Epithelial cell of esophagus (primary cell): ENCODE results near the gene HSPB3.
"Not testable (repeated sequence)": the region's sequence is repeated elsewhere in the genome, so short reads cannot be mapped to it uniquely, and the experiment has no call there.

Source experiments
- DNase-seq: peaks from one replicate; pipeline ENCODE4 v3.0.0; 2010; ENCODE audit warnings: low read depth
- H3K4me3 ChIP-seq: 2 replicates; pipeline ENCODE4 v1.5.1; 2011; ENCODE audit warnings: mild to moderate bottlenecking, low read length, control low read depth
- TF ChIP-seq, protein P1 (sequence below): IDR thresholded peaks from 2 replicates; pipeline ENCODE4 v1.5.1; 2011; ENCODE audit warnings: low read depth, mild to moderate bottlenecking, low read length, control low read depth, inconsistent platforms; ENCODE audit not compliant: insufficient read depth; ENCODE audit errors: missing control alignments

The HSPB3 gene

DNA sequence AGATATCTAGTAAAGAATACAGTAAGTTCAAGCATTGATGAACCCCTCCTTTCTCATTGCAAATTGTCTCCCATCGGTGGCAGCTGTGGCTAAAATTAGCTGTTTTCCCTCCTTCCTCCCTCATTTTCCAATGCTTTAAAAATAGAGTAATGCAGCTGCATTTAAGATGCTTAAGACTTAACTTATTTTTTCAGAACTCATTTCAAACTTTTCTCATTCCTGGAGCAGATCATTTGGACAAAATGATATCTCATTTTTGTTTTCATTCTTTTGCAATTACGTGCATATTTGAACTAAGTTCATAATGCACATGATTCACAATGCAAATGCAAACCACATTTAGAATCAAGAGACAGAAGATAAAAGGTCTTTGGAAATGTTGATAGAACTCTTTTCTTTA is 14.6 kb downstream of the HSPB3 start:
- TF ChIP-seq, protein P1, sequence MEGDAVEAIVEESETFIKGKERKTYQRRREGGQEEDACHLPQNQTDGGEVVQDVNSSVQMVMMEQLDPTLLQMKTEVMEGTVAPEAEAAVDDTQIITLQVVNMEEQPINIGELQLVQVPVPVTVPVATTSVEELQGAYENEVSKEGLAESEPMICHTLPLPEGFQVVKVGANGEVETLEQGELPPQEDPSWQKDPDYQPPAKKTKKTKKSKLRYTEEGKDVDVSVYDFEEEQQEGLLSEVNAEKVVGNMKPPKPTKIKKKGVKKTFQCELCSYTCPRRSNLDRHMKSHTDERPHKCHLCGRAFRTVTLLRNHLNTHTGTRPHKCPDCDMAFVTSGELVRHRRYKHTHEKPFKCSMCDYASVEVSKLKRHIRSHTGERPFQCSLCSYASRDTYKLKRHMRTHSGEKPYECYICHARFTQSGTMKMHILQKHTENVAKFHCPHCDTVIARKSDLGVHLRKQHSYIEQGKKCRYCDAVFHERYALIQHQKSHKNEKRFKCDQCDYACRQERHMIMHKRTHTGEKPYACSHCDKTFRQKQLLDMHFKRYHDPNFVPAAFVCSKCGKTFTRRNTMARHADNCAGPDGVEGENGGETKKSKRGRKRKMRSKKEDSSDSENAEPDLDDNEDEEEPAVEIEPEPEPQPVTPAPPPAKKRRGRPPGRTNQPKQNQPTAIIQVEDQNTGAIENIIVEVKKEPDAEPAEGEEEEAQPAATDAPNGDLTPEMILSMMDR: no peak
- no peak overlapping the region for H3K4me3 ChIP-seq
- DNase-seq: no peak

DNA sequence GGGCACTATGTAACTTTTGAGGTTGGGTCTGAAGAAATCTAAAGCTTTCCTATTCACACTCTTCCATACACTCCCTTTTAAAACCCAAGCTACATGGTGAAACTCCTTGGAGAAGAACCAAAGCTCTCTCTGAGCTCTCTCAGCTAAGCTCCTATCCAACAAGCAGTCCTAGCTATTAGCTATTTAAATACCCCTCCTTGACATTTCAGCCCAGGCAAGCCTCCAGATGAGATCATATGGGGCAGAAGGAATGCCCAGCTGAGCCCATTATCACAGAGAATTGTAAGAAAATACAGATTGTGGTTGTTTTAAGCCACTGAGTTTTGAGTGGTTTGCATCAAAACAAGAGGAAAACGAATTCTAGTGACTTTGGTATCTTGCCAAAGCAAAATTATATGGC is 15.2 kb downstream of the HSPB3 start:
- H3K4me3 ChIP-seq: no peak overlapping the region
- TF ChIP-seq, protein P1: no peak
- no peak for DNase-seq

DNA sequence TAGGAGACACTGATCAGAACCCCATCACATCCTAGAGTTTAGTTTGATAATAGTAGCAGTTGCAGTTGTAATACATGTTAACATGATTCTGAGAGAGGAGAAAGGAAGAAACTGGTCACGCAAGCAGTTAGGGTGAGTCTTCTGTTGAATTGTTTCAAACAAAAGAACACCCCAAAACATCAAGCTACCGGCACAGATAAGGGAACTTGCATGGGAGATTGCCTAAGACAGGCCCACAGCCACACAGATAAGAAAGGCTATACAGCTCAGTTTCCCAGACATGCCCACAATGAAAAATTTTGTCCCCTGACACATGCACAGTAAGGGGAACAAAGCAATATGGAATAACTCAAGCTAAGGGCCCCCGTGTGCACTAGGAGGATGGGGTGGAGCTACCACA is 15.9 kb downstream of the HSPB3 start:
- DNase-seq: no peak
- TF ChIP-seq, protein P1: no peak
- H3K4me3 ChIP-seq: no peak overlapping the region

DNA sequence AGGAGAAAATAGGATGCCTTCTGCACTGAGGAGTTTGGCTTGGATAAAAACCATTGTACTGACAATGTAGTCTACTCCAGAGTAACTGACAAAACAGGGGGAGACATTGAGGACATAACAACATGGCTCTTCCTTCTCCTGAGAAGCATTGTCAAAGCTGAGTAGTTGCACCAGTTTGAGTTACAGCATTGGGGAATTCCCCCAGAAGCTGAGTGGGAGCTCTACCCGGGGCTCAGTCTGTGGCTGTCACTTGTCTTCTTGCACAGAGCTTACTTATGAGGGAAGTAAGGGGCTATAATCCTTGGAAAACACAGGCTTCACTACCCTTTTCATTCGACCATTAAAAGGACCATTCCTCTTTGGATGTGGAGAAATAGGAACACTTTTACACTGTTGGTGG is 21.2 kb downstream of the HSPB3 start:
- TF ChIP-seq, protein P1: no peak
- DNase-seq: peak; percentile 14

DNA sequence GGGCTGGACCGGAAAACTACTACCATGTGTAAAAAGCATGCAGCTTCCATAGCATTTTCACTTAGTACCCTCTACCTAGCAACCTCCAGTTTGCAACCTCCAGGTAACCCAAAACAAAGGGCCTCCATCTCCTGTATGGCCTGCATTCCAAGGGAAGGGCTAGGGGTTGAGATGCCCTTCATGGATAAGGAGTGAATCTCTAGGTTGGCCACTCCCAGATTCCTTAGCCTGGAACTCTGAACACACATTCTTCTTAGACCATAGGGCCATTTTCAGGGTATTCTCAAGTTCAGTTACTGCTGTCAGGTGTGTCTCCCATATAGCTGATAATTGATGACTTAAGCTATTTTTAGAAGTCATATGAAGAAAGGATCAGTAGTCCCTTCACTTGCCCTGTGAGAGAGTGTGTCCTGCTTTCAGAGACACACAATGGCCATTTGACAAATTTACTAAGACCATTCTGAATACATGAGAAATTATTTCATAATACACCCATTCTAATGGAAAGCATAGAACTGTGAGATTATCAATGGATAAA is 22.5 kb downstream of the HSPB3 start:
- TF ChIP-seq, protein P1: no peak
- no peak overlapping the region for H3K4me3 ChIP-seq
- no peak for DNase-seq

More for the DNA sequence above, 21.2 kb downstream of the HSPB3 start:
- no peak overlapping the region for H3K4me3 ChIP-seq

DNA sequence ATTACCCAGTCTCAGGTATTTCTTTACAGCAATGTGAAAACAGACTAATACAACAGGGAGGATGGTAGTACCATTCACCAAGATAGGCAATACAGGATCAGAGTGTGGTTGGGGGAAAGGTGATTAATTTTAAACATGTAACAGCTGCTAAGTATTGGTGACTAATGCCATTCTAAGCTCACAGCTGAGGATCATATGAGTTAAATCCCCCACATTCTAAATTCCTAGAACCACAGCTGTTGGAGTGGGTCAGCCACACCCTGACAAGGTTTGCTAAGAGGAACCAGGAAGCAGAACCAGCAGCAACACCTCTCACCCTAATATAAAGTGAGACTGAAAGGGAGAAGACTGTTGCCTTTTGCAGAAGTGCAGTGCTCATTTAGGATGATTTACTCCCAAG is 24.8 kb downstream of the HSPB3 start:
- TF ChIP-seq, protein P1: no peak
- no peak overlapping the region for H3K4me3 ChIP-seq
- DNase-seq: peak; percentile 50

DNA sequence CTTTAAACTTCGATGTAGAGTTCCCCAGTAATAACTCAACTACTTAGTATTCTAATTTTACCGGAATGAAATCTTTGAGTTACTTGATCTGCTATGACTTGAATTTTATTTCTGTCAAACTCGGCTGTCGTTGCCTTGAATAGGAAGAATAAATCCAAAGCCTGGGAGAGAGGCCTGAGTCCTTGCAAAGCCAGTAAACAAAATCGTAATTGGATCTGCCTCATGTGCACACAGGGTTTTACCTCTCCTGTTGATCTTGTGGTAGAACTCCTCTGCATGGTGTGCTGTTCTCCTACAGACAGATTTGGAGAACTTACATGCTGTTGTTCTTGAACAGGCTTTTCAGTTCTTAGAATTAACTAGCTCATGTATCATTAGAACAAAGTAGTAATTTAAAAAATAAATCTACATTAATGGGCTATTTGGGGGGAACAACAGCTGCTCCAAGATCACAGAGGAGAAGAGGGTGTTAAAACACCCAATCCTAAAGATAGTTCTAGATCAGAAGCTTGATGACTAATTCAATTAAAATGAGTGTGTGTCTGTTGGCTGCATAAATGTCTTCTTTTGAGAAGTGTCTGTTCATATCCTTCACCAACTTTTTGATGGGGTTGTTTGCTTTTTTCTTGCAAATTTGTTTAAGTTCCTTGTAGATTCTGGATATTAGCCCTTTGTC is 28.9 kb downstream of the HSPB3 start:
- TF ChIP-seq, protein P1: no peak
- no peak for DNase-seq
- no peak overlapping the region for H3K4me3 ChIP-seq

DNA sequence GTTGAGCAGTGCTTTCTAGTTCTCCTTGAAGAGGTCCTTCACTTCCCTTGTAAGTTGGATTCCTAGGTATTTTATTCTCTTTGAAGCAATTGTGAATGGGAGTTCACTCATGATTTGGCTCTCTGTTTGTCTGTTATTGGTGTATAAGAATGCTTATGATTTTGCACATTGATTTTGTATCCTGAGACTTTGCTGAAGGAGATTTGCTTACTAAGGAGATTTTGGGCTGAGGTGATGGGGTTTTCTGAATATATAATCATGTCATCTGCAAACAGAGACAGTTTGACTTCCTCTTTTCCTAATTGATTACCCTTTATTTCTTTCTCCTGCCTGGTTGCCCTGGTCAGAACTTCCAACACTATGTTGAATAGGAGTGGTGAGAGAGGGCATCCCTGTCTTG is 30.2 kb downstream of the HSPB3 start:
- not testable (repeated sequence) for DNase-seq, H3K4me3 ChIP-seq

DNA sequence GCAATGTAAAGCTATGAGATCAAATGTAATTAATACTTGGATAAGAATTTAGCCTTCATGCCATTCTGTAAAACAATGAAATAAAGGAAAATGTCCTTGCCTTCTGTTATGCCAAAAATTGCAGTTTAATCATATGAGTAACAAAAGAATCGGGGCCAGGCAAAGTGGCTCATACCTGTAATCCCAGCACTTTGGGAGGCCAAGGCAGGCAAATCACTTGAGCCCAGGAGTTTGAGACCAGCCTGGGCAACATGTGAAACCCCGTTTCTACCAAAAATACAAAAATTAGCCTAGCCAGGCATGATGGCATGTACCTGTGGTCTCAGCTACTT is 34.1 kb downstream of the HSPB3 start:
- H3K4me3 ChIP-seq, DNase-seq: not testable (repeated sequence)
